ENCODE measurements around the gene SDHAF3.
"Not testable (repeated sequence)": the region's sequence is repeated elsewhere in the genome, so short reads cannot be mapped to it uniquely, and the experiment has no call there.

Gene SDHAF3

GRCh38 chr7:97117372-97118188, at the start of gene SDHAF3:
TSS of gene SDHAF3 (plus strand) at chr7:97117698. CDS start at chr7:97117724, 26 bp downstream.
- DNase-seq (ENCODE audit: low spot score): peak; percentile 97

GRCh38 chr7:97072025-97072424, 45.5 kb upstream of the SDHAF3 start:
- DNase-seq (ENCODE audit: low spot score): not testable (repeated sequence)

DNA sequence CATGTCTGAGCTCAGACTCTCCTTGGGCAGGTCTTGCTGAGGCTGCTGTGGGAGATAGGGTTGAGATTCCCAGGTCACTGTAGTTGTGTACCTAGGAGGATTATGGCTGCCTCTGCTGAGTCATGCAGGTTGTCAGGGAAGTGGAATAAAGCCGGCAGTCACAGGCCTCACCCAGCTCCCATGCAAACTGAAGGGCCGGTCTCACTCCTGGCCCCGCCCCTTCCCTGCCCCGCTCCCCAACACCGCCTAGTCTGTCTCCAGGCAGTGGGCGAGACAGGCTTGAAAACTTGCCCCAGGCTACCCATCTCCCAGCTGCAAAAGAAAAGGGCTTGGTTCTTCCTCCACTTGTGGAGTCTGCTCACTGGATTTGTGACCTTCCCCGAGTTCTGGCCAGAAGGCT, 41.6 kb upstream of the SDHAF3 start:
- DNase-seq (ENCODE audit: low spot score): no peak

GRCh38 chr7:97078023-97078969, 39.2 kb upstream of the SDHAF3 start:
- no peak for DNase-seq (ENCODE audit: low spot score)

DNA sequence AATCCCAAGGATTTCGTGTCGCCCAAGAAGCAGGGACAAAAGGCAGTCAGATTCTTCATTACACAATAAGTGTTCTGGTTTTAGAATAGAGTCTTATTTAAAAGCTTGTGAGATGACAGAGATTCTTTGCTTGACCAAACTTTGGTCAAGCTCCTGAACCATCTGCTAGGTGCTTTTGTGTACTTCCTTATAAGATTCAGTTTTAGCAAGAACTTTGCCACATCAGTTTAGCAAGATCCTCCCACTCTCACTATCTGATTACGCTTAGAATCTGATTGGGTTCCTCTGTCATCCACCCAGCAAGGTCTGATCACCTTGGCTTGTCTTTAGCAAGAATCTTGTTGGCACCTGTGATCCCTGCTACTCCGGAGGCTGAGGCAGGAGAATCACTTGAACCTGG, 38.2 kb upstream of the SDHAF3 start:
- DNase-seq (ENCODE audit: low spot score): no peak

DNA sequence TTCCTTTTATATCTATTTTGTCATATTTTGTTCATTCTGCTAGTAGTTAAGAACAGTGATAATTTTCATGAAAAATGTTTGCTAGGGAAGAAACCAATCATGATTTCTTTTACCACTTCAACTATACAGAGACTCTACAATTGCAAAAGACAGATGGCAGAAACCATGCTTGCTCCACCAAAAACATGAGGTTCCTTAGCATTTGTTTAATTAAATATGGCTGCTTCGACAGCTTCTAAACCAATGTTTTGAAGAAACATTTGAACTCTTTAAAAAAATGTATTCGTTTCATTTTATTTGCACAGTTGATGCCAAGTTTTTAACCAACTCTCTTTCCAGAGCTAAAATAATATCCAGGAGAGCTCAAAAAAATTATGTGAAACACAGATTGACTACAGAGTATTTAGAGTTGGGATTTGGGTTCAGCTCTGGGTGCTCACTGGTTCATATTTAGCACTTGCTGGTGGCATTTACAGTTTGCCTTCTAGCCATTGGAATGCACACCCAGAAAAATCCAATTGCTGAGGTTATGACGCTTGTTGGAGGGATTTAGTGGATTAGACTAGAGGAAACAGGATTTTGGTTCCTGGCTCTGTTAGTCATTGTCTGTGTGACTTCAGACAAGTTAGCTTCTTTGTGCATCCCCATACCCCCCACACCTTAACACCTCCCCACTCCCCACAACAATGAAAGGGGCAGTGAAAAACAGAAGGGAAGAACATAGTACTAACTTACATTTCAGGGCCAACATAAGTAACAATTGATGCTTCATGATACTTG, 35.8 kb upstream of the SDHAF3 start:
- DNase-seq (ENCODE audit: low spot score): no peak

- no peak for DNase-seq (ENCODE audit: low spot score)
Observed at GRCh38 chr7:97088364-97088763, 29.1 kb upstream of the SDHAF3 start.

DNA sequence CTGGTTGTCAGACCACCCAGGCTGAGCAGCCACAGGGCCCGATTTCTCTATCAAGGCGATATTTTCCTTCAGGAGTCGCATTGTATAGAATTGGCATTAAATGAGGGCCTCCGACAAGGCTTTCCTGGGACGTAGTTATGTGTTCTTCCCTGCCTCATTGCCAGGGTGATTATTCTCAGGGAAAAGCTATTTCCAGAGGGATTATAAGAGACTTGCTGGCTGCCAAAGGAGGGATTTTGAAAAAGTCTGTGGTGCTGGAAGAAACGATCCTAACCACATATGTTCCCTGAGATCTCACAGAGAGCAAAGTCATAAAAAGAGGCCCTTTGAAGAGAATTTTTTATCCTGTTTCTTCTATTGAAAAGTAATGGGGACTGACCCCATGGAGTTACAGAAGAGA, 27.7 kb upstream of the SDHAF3 start:
- DNase-seq (ENCODE audit: low spot score): no peak

- no peak for DNase-seq (ENCODE audit: low spot score)
Observed at GRCh38 chr7:97090761-97091353, 26.6 kb upstream of the SDHAF3 start.

- no peak for DNase-seq (ENCODE audit: low spot score)
Observed at GRCh38 chr7:97094284-97094930, 23.1 kb upstream of the SDHAF3 start.

GRCh38 chr7:97096037-97096436, 21.5 kb upstream of the SDHAF3 start:
- no peak for DNase-seq (ENCODE audit: low spot score)

DNA sequence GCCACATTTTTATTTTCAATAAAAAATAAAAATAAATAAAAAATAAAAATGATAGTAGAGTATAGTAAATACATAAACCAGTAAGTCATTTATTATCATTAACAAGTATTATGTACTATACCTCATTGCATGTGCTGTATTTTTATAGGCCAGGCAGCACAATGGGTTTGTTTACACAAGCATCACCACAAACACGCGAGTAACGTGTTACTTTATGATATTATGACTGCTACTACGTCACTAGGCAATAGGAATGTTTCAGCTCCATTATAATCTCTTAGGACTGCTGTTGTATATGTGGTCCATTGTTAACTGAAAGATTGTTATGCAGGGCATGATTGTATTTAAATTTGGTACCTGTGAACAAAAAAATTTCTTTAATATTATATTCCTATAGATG, 20.8 kb upstream of the SDHAF3 start:
- DNase-seq (ENCODE audit: low spot score): no peak

GRCh38 chr7:97104719-97105238, 12.7 kb upstream of the SDHAF3 start:
- DNase-seq (ENCODE audit: low spot score): peak; percentile 74

- DNase-seq (ENCODE audit: low spot score): no peak
Observed at GRCh38 chr7:97107192-97107800, 10.2 kb upstream of the SDHAF3 start.

DNA sequence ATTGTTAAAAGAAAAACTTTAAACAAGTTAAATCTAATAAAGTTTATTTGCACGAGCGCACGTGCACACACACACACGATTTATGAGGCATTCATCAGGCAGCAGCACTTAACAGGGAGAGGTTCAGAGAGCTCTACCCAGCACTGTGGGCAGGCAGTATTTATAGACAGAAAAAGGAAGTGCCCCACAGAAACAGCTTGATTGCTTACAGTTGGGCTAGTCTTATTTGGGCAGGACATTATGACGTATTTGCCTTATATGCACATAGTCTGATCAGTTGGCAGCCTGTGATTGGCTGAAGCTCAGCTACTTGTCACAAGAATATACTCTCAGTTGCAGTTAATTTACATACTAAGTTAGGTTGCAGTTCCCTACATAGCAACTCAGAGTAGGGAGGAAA, 1.2 kb upstream of the SDHAF3 start:
- DNase-seq (ENCODE audit: low spot score): no peak

DNA sequence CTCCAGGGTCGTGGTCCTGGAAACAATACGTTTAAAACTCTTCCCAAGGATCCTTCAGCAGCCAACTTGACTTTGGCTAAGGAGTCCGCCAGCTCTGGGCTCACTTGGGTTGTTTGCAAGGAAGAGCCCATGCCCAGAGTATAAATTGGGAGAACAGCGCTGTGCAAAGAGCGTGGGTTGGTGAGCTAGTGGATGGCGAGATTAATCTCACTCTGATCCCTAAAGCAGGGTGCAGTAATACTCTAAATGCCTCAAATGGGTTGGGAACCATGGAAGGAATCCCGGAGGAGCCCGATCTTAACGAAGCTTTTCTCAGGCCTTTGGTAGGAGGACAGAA, 495 bp upstream of the SDHAF3 start:
- no peak for DNase-seq (ENCODE audit: low spot score)

DNA sequence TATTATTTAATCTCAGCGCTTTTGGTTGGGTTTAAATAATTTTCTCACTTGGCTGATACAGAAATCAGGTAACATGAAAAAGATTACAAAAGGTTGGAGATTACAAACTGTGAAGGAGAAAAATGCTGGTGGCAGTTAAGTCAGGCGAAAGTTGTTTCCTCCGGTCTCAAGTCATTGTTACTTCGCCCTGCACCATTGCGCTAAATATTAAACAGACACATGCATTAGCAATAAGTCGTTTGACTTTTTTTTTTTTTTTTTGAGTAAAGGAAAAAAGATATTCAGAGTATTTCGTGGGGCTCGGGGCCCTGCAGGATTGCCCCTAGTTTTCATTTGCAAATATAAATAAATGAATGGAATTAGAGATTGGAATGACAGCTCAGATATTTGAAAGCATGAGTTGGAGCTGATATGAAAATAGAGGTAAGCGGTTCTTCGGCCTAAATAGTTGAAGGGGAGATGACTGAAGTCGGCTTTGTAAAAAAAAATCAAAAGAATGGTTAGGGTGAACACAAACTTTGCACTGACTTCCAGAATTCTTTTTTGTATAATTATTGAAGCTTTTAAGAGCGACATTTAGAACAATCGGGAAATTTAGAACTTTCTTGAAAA, 914 bp downstream of the SDHAF3 start:
- peak; percentile 9 for DNase-seq (ENCODE audit: low spot score)

- DNase-seq (ENCODE audit: low spot score): no peak
Observed at GRCh38 chr7:97119747-97120146, 2.2 kb downstream of the SDHAF3 start.

DNA sequence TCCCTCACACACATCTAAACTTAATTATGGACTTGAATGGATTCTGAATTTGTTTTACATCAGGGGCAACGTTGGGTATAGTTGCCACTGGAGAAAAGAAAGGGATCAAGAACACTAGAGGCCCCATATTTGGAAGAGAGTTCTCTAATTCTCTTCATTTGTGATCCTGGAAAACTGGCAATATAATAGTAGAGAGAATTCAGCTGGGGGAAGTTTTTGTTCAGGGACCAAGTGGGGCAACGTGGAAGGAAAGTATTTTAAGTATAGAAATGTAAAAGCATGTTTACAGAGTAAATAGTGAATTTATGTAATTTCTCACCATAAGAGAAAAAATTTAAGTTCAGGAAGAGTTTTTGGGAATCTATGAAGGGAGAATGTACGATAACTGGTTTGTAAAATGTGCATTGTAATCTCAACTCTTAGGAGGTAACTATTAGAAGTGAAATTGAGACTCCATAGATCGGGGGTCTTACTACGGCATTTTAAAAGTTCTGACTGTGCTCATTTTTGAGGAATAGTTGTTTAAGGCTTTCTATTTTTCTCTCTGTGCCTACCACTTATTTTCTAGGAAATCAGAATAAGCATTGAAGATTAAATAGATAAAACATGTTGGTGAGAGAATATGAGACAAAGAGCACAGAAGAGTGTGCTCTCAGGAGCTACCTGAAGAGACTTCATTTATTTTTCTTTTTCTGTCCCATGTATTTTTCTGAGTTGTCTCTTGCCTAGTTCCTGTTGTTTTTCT, 3.4 kb downstream of the SDHAF3 start:
- no peak for DNase-seq (ENCODE audit: low spot score)

GRCh38 chr7:97123115-97123514, 5.6 kb downstream of the SDHAF3 start:
- not testable (repeated sequence) for DNase-seq (ENCODE audit: low spot score)
